Activated effector memory CD4-positive, alpha-beta T cell treated with anti-CD3 and anti-CD28 coated beads, Interleukin-2, amount 50 U/mL, for 16 hours (primary cell): ENCODE measurements around the gene STXBP3.
"Not testable (repeated sequence)": the region's sequence is repeated elsewhere in the genome, so short reads cannot be mapped to it uniquely, and the experiment has no call there.

Source experiments
- DNase-seq: peaks from one replicate; pipeline ENCODE4 v3.0.0-alpha.2; 2020

STXBP3 gene

GRCh38 chr1:108746382-108747170 lies at the start of gene STXBP3:
Gene STXBP3 (plus strand): TSS chr1:108746674. CDS start chr1:108746738, 64 bp downstream.
- DNase-seq: peak; percentile 100

GRCh38 chr1:108699375-108700332 lies 46.8 kb upstream of the STXBP3 start:
- no peak for DNase-seq

GRCh38 chr1:108701176-108701849 lies 45.2 kb upstream of the STXBP3 start:
- DNase-seq: no peak

- DNase-seq: not testable (repeated sequence)
Observed at GRCh38 chr1:108702109-108702508, 44.4 kb upstream of the STXBP3 start.

GRCh38 chr1:108703939-108704338 lies 42.5 kb upstream of the STXBP3 start:
- no peak for DNase-seq

- no peak for DNase-seq
Observed at GRCh38 chr1:108704496-108704895, 42.0 kb upstream of the STXBP3 start.

- no peak for DNase-seq
Observed at GRCh38 chr1:108706643-108707042, 39.8 kb upstream of the STXBP3 start.

GRCh38 chr1:108708691-108709660 lies 37.5 kb upstream of the STXBP3 start:
- DNase-seq: peak; percentile 85

GRCh38 chr1:108712606-108713150 lies 33.8 kb upstream of the STXBP3 start, which contains the start of gene FNDC7:
Gene FNDC7 (plus strand): TSS chr1:108712908. CDS start chr1:108712934, 26 bp downstream.
- no peak for DNase-seq

- no peak for DNase-seq
Observed at GRCh38 chr1:108715932-108716331, 30.5 kb upstream of the STXBP3 start.

- DNase-seq: no peak
Observed at GRCh38 chr1:108716437-108717230, 29.8 kb upstream of the STXBP3 start.

GRCh38 chr1:108717774-108718316 lies 28.6 kb upstream of the STXBP3 start:
- DNase-seq: no peak

GRCh38 chr1:108718927-108719655 lies 27.4 kb upstream of the STXBP3 start:
- DNase-seq: no peak

- DNase-seq: no peak
Observed at GRCh38 chr1:108719656-108720435, 26.6 kb upstream of the STXBP3 start.

GRCh38 chr1:108722292-108722691 lies 24.2 kb upstream of the STXBP3 start:
- no peak for DNase-seq

- DNase-seq: no peak
Observed at GRCh38 chr1:108725906-108726305, 20.6 kb upstream of the STXBP3 start.

GRCh38 chr1:108728327-108728923 lies 18.0 kb upstream of the STXBP3 start:
- DNase-seq: no peak

- DNase-seq: no peak
Observed at GRCh38 chr1:108729481-108729880, 17.0 kb upstream of the STXBP3 start.
